ENCODE data around the gene COL15A1.

The COL15A1 gene

DNA sequence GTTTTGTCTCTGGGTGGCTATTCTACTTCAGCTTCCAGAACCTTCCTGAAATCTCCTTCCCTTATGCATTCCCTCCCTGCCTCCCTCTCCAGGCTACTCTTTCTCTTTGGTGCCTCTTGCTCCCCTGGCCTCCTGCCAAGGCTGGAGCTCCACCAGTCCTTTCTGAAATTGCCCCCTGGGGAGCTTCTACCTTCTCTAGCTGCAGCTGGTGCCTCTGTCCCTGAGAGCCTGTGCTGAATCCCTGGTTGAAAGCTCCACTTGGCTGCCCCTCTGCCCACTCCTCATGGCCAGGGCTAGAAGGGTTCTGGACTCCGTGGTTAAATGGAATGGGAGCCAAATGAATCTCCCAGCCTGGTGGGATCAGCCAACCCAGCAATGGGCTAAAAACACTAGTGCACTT is 80.1 kb downstream of the COL15A1 start:
- no peaks in the 10 kb centered on the region for H3K79me2 ChIP-seq (ENCODE audit: low read length)
- no peak overlapping the region for H3K4me3 ChIP-seq (ENCODE audit: low read length)
- no peaks in the 10 kb centered on the region for H3K4me1 ChIP-seq (ENCODE audit: low read length)
- TF ChIP-seq, protein P1, sequence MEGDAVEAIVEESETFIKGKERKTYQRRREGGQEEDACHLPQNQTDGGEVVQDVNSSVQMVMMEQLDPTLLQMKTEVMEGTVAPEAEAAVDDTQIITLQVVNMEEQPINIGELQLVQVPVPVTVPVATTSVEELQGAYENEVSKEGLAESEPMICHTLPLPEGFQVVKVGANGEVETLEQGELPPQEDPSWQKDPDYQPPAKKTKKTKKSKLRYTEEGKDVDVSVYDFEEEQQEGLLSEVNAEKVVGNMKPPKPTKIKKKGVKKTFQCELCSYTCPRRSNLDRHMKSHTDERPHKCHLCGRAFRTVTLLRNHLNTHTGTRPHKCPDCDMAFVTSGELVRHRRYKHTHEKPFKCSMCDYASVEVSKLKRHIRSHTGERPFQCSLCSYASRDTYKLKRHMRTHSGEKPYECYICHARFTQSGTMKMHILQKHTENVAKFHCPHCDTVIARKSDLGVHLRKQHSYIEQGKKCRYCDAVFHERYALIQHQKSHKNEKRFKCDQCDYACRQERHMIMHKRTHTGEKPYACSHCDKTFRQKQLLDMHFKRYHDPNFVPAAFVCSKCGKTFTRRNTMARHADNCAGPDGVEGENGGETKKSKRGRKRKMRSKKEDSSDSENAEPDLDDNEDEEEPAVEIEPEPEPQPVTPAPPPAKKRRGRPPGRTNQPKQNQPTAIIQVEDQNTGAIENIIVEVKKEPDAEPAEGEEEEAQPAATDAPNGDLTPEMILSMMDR (IDR thresholded peaks at IDR 0.05; ENCODE audit: low read length) = no peak
- TF ChIP-seq EZH2 (optimal IDR thresholded peaks at IDR 0.05; ENCODE audit: low read depth, low read length) (no peak), EZH2phosphoT487 (IDR thresholded peaks at IDR 0.05; ENCODE audit: low read length) (no peak)
- no peak for DNase-seq
- no peak overlapping the region for H3K9ac ChIP-seq (ENCODE audit: low read length)
- no peak overlapping the region for H3K27ac ChIP-seq (ENCODE audit: low read length)
- H3K27me3 ChIP-seq (replicated peaks; ENCODE audit: insufficient read depth, low read length) = no peaks in the 10 kb centered on the region
- no peaks in the 10 kb centered on the region for H4K20me1 ChIP-seq (ENCODE audit: insufficient read depth, low read length)
- H3K9me3 ChIP-seq (replicated peaks; ENCODE audit: insufficient read depth, low read length) = no peaks in the 10 kb centered on the region
- no peaks in the 10 kb centered on the region for H3K9me2 ChIP-seq (replicated peaks; ENCODE audit: insufficient read depth, low read length)
- no peaks in the 10 kb centered on the region for H3K36me3 ChIP-seq (replicated peaks; ENCODE audit: insufficient read depth, low read length)
- H2AFZ ChIP-seq (ENCODE audit: low read length) = no peak overlapping the region
- no peak overlapping the region for H3K4me2 ChIP-seq (ENCODE audit: low read depth, low read length)
- no peaks in the 10 kb centered on the region for H3F3A ChIP-seq (ENCODE audit: insufficient read depth, low read length)

DNA sequence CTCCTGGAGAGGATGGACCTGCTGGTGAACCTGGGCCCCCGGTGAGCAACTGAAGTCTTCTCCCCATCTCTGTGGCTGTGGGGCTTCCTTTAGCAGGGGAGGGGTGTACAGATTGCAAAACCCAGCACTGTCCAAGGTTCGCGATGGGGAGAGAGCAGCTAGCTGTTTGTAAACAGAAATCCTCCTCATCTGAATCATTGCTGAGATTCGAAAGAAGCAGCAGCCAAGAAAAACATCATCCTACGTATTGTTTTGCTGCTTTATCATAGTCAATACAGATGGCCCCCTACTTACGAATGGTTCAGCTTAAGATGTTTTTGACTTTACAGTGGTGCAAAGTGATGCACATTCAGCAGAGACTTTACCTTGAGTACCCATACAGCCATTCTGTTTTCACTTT is 81.3 kb downstream of the COL15A1 start:
- Histone ChIP-seq H3K9ac (ENCODE audit: low read length) (no peak overlapping the region), H3K27ac (ENCODE audit: low read length) (no peak overlapping the region), H3K4me3 (ENCODE audit: low read length) (no peak overlapping the region), H4K20me1 (ENCODE audit: insufficient read depth, low read length) (no peaks in the 10 kb centered on the region), H3K4me1 (ENCODE audit: low read length) (no peaks in the 10 kb centered on the region), H2AFZ (ENCODE audit: low read length) (no peak overlapping the region), H3K9me2 (replicated peaks; ENCODE audit: insufficient read depth, low read length) (no peaks in the 10 kb centered on the region), H3K79me2 (ENCODE audit: low read length) (no peaks in the 10 kb centered on the region), H3K36me3 (replicated peaks; ENCODE audit: insufficient read depth, low read length) (no peaks in the 10 kb centered on the region), H3K27me3 (replicated peaks; ENCODE audit: insufficient read depth, low read length) (no peaks in the 10 kb centered on the region), H3K4me2 (ENCODE audit: low read depth, low read length) (no peak overlapping the region), H3K9me3 (replicated peaks; ENCODE audit: insufficient read depth, low read length) (no peaks in the 10 kb centered on the region), H3F3A (ENCODE audit: insufficient read depth, low read length) (no peaks in the 10 kb centered on the region)
- no peak for TF ChIP-seq EZH2phosphoT487 (IDR thresholded peaks at IDR 0.05; ENCODE audit: low read length)
- TF ChIP-seq, protein P1 (IDR thresholded peaks at IDR 0.05; ENCODE audit: low read length) = no peak
- TF ChIP-seq EZH2 (optimal IDR thresholded peaks at IDR 0.05; ENCODE audit: low read depth, low read length) = no peak
- DNase-seq = no peak

DNA sequence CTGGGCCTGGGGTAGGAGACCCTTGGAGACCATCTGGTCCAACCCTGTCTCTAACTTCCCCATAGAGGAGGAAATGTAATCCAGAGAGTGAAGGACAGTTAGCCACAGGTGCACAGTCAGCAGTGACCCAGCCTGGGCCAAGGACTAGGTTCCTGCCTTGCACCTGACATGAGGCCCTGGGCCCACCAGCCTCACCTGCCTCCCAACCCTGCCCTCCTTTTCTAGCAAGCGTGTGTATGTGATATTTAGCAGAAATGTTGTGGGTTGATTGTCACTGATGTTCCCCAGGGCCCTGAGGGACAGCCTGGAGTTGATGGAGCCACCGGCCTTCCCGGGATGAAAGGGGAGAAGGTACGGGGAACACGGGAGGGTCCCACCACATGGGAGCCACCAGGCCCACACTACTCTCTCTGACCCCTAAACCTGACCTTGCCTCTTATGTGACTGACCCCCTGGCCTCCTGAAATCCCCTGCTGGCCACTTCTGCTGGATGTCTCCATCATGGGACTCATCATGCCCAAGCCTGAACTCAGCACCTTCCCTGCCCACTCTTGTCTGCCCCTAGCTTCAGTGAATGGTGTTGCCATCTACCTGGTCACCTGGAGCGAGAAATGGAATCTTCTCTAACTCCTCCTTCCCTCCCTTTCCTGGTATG is 82.0 kb downstream of the COL15A1 start:
- no peak overlapping the region for H3K27ac ChIP-seq (ENCODE audit: low read length)
- no peak overlapping the region for H3K9ac ChIP-seq (ENCODE audit: low read length)
- H3K9me2 ChIP-seq (replicated peaks; ENCODE audit: insufficient read depth, low read length) = no peaks in the 10 kb centered on the region
- H3F3A ChIP-seq (ENCODE audit: insufficient read depth, low read length) = no peaks in the 10 kb centered on the region
- H3K36me3 ChIP-seq (replicated peaks; ENCODE audit: insufficient read depth, low read length) = no peaks in the 10 kb centered on the region
- no peaks in the 10 kb centered on the region for H3K9me3 ChIP-seq (replicated peaks; ENCODE audit: insufficient read depth, low read length)
- no peak for DNase-seq
- H4K20me1 ChIP-seq (ENCODE audit: insufficient read depth, low read length) = no peaks in the 10 kb centered on the region
- no peak for TF ChIP-seq EZH2phosphoT487 (IDR thresholded peaks at IDR 0.05; ENCODE audit: low read length)
- TF ChIP-seq EZH2 (optimal IDR thresholded peaks at IDR 0.05; ENCODE audit: low read depth, low read length) = no peak
- TF ChIP-seq, protein P1 (IDR thresholded peaks at IDR 0.05; ENCODE audit: low read length) = no peak
- H3K4me2 ChIP-seq (ENCODE audit: low read depth, low read length) = no peak overlapping the region
- H3K4me1 ChIP-seq (ENCODE audit: low read length) = peaks cover 7% of the 10 kb centered on the region; the same call in 1 of the 2 replicates
- no peak overlapping the region for H2AFZ ChIP-seq (ENCODE audit: low read length)
- H3K79me2 ChIP-seq (ENCODE audit: low read length) = no peaks in the 10 kb centered on the region
- no peak overlapping the region for H3K4me3 ChIP-seq (ENCODE audit: low read length)
- no peaks in the 10 kb centered on the region for H3K27me3 ChIP-seq (replicated peaks; ENCODE audit: insufficient read depth, low read length)
